ENCODE data around the gene NELFA. TPM values are rescaled to one million over a fixed set of nuclear protein-coding genes. Genes with fewer than 3 reads are reported as not detected.

The NELFA gene
- total RNA-seq, 3 donors from 2014 or later = 58.1 to 62.5 (median 59.8) TPM

- peaks cover 20% of the 10 kb centered on the region for H3K36me3 Mint-ChIP-seq (ENCODE audit: insufficient read depth)
- no peak for DNase-seq
Observed at GRCh38 chr4:1976416-1977352, 32.1 kb downstream of the NELFA start.

GRCh38 chr4:1975880-1976279 is 32.9 kb downstream of the NELFA start:
- Mint-ChIP-seq H3K4me1 (ENCODE audit: low read depth) (no peaks in the 10 kb centered on the region), H3K9me3 (no peaks in the 10 kb centered on the region), H3K36me3 (ENCODE audit: insufficient read depth) (peaks cover 21% of the 10 kb centered on the region), H3K4me3 (no peak overlapping the region), H3K27me3 (ENCODE audit: low read depth) (no peaks in the 10 kb centered on the region)
- ATAC-seq (no peak), DNase-seq (no peak)

More at GRCh38 chr4:1976416-1977352, 32.1 kb downstream of the NELFA start:
- no peaks in the 10 kb centered on the region for H3K4me1 Mint-ChIP-seq (ENCODE audit: low read depth)
- H3K27me3 Mint-ChIP-seq (ENCODE audit: low read depth) = no peaks in the 10 kb centered on the region
- ATAC-seq = no peak
- no peaks in the 10 kb centered on the region for H3K9me3 Mint-ChIP-seq
- H3K4me3 Mint-ChIP-seq = no peak overlapping the region

GRCh38 chr4:1975391-1975801 is 33.4 kb downstream of the NELFA start:
- Mint-ChIP-seq H3K36me3 (ENCODE audit: insufficient read depth) (peaks cover 22% of the 10 kb centered on the region), H3K9me3 (no peaks in the 10 kb centered on the region), H3K4me1 (ENCODE audit: low read depth) (no peaks in the 10 kb centered on the region), H3K27me3 (ENCODE audit: low read depth) (no peaks in the 10 kb centered on the region), H3K4me3 (no peak overlapping the region)
- DNase-seq = no peak
- ATAC-seq = no peak

DNA sequence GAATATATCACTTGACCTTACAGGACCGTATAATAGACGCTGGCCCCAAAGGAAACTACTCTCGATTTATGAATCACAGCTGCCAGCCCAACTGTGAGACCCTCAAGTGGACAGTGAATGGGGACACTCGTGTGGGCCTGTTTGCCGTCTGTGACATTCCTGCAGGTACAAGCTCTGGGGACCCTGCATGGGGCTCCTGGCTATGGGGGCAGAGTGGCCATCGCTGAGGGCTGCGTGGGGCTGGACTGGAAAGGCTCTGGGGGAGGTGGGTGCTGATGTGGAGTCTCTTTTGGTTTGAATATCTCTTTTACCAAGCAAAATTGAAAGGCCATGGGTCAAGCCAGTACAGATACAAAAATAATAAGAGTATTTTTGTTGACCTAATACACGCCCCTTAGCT is 33.9 kb downstream of the NELFA start:
- ATAC-seq (no peak), DNase-seq (no peak)
- Mint-ChIP-seq H3K9me3 (no peaks in the 10 kb centered on the region), H3K27me3 (ENCODE audit: low read depth) (no peaks in the 10 kb centered on the region), H3K36me3 (ENCODE audit: insufficient read depth) (peaks cover 28% of the 10 kb centered on the region), H3K4me1 (ENCODE audit: low read depth) (no peaks in the 10 kb centered on the region), H3K4me3 (no peak overlapping the region)

GRCh38 chr4:1973661-1974060 is 35.1 kb downstream of the NELFA start:
- H3K36me3 Mint-ChIP-seq (ENCODE audit: insufficient read depth) = peaks cover 27% of the 10 kb centered on the region
- H3K9me3 Mint-ChIP-seq = no peaks in the 10 kb centered on the region
- ATAC-seq (no peak), DNase-seq (no peak)
- no peak overlapping the region for H3K4me3 Mint-ChIP-seq
- H3K27me3 Mint-ChIP-seq (ENCODE audit: low read depth) = no peaks in the 10 kb centered on the region
- H3K4me1 Mint-ChIP-seq (ENCODE audit: low read depth) = no peaks in the 10 kb centered on the region

DNA sequence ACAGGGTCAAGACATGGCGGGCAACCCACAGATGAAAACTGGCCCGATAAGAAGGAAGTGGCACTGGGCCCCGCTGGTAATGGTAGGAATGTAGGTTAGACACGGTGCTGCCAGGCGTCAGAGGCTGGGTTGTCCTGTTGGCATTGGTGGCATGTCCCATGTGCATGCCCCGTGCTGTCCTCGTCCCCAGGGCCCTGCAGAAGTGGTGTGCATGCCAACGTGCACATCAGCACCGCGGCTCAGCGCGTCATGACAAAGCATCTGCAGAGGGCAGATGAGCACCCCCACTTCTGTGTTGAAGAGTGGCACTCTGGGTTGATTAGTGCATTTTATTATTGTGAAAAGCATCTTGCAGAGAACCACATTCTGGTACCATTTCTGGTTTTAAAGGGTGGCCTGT is 35.6 kb downstream of the NELFA start:
- Mint-ChIP-seq H3K27me3 (ENCODE audit: low read depth) (no peaks in the 10 kb centered on the region), H3K4me1 (ENCODE audit: low read depth) (no peaks in the 10 kb centered on the region), H3K4me3 (no peak overlapping the region), H3K9me3 (no peaks in the 10 kb centered on the region), H3K36me3 (ENCODE audit: insufficient read depth) (peaks cover 26% of the 10 kb centered on the region)
- DNase-seq (no peak), ATAC-seq (no peak)

DNA sequence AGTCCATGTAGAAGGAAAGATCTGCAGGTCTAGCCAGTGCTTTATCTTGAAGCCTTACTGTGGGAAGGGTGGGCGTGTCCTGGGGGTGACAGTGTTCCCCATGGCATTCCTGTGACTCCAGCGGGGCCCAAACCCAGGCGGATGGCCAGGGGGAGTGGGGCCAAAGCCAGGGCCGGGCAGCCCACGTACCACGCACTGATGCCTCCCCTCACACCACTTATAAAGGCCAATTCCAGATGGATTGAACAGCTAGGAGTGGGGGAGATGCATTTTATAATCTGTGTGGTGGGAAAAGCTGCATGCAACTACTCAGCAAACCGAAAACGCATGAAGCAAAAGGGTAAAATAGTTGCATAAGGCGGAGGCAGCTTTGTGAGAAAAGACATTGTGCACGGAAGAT is 36.4 kb downstream of the NELFA start:
- no peaks in the 10 kb centered on the region for H3K27me3 Mint-ChIP-seq (ENCODE audit: low read depth)
- ATAC-seq (no peak), DNase-seq (no peak)
- H3K36me3 Mint-ChIP-seq (ENCODE audit: insufficient read depth) = peaks cover 25% of the 10 kb centered on the region
- H3K4me1 Mint-ChIP-seq (ENCODE audit: low read depth) = no peaks in the 10 kb centered on the region
- no peak overlapping the region for H3K4me3 Mint-ChIP-seq
- no peaks in the 10 kb centered on the region for H3K9me3 Mint-ChIP-seq

- H3K4me1 Mint-ChIP-seq (ENCODE audit: low read depth) = no peaks in the 10 kb centered on the region
- H3K36me3 Mint-ChIP-seq (ENCODE audit: insufficient read depth) = peaks cover 25% of the 10 kb centered on the region
- H3K9me3 Mint-ChIP-seq = no peaks in the 10 kb centered on the region
- ATAC-seq (no peak), DNase-seq (no peak)
- H3K27me3 Mint-ChIP-seq (ENCODE audit: low read depth) = no peaks in the 10 kb centered on the region
- H3K4me3 Mint-ChIP-seq = no peak overlapping the region
Observed at GRCh38 chr4:1971456-1972200, 37.1 kb downstream of the NELFA start.

- no peak for ATAC-seq
- no peaks in the 10 kb centered on the region for H3K4me1 Mint-ChIP-seq (ENCODE audit: low read depth)
- no peak for DNase-seq
- peaks cover 23% of the 10 kb centered on the region for H3K36me3 Mint-ChIP-seq (ENCODE audit: insufficient read depth)
- H3K27me3 Mint-ChIP-seq (ENCODE audit: low read depth) = no peaks in the 10 kb centered on the region
- no peaks in the 10 kb centered on the region for H3K9me3 Mint-ChIP-seq
- H3K4me3 Mint-ChIP-seq = no peak overlapping the region
Observed at GRCh38 chr4:1970926-1971325, 37.8 kb downstream of the NELFA start.

- no peaks in the 10 kb centered on the region for H3K4me1 Mint-ChIP-seq (ENCODE audit: low read depth)
- H3K9me3 Mint-ChIP-seq = no peaks in the 10 kb centered on the region
- ATAC-seq (no peak), DNase-seq (no peak)
- peaks cover 31% of the 10 kb centered on the region for H3K36me3 Mint-ChIP-seq (ENCODE audit: insufficient read depth)
- H3K27me3 Mint-ChIP-seq (ENCODE audit: low read depth) = no peaks in the 10 kb centered on the region
- H3K4me3 Mint-ChIP-seq = no peak overlapping the region
Observed at GRCh38 chr4:1969928-1970723, 38.6 kb downstream of the NELFA start.

DNA sequence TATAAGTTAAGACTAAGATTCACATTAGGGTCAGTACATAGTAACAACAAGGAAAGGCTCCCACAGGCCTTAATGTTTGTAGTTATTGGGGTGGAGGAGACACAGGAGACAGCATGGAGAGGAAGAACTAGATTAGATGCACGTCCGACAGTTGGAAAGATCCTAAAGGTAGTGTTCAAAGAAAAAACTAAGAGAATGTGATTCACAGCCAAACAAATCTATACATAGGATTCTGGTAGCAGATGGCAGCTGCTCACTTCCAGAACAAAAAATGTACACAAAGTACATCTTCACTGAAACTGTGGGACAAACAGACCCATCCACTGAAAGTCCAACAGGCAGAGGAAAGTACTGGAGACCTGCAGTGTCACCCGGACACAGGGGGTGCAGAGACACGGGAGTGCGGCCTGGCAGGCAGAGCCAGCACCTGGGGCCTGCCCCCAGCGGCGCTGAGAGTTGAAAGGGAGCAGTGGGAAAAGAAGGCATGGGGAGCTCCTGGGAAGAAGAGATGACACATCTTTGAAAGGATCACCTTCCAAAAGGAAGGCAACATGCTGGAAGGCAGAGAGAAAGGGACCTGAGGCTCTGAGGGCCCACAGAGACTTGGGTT is 40.0 kb downstream of the NELFA start:
- H3K4me3 Mint-ChIP-seq = no peak overlapping the region
- DNase-seq (no peak), ATAC-seq (no peak)

DNA sequence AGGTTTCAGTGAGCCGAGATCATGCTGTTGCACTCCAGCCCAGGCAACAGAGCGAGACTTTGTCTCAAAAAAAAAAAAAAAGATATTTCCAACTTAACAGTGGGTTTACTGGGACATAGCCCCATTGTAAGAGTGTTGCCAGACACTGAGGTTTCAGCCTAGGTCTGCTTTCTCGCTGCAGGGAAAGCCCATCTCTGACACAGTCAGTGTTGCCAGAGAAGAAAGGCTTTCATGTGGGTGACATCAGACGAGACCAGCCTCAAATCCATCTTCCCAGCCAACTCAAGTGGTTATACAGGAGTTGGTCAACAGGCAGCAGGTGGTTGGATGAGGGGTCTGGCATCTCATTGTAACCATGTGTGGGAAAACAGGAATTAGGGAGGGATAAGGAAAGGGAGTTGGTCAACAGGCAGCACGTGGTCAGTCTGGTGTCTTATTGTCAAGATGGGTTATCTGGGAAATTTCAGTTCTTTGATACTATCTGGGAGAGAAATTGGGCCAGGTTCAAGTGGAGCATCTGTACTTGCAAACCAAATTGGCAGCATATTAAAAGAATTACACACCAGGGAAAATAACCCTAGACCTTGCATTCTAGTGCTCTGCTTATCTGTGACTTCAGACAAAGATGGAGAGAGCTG is 41.1 kb downstream of the NELFA start:
- Mint-ChIP-seq H3K9me3 (no peaks in the 10 kb centered on the region), H3K27me3 (ENCODE audit: low read depth) (no peaks in the 10 kb centered on the region), H3K4me3 (no peak overlapping the region), H3K4me1 (ENCODE audit: low read depth) (no peaks in the 10 kb centered on the region), H3K36me3 (ENCODE audit: insufficient read depth) (peaks cover 45% of the 10 kb centered on the region)
- ATAC-seq = no peak
- DNase-seq = no peak

More for the DNA sequence above, 40.0 kb downstream of the NELFA start:
- no peaks in the 10 kb centered on the region for H3K27me3 Mint-ChIP-seq (ENCODE audit: low read depth)
- no peaks in the 10 kb centered on the region for H3K4me1 Mint-ChIP-seq (ENCODE audit: low read depth)
- H3K9me3 Mint-ChIP-seq = no peaks in the 10 kb centered on the region
- peaks cover 39% of the 10 kb centered on the region for H3K36me3 Mint-ChIP-seq (ENCODE audit: insufficient read depth)

- Mint-ChIP-seq H3K27me3 (ENCODE audit: low read depth) (no peaks in the 10 kb centered on the region), H3K4me3 (no peak overlapping the region), H3K36me3 (ENCODE audit: insufficient read depth) (peaks cover 53% of the 10 kb centered on the region), H3K4me1 (ENCODE audit: low read depth) (no peaks in the 10 kb centered on the region), H3K9me3 (no peaks in the 10 kb centered on the region)
- no peak for ATAC-seq
- no peak for DNase-seq
Observed at GRCh38 chr4:1964971-1965370, 43.8 kb downstream of the NELFA start.
